ENCODE data around the gene HAGHL.

Gene HAGHL

DNA sequence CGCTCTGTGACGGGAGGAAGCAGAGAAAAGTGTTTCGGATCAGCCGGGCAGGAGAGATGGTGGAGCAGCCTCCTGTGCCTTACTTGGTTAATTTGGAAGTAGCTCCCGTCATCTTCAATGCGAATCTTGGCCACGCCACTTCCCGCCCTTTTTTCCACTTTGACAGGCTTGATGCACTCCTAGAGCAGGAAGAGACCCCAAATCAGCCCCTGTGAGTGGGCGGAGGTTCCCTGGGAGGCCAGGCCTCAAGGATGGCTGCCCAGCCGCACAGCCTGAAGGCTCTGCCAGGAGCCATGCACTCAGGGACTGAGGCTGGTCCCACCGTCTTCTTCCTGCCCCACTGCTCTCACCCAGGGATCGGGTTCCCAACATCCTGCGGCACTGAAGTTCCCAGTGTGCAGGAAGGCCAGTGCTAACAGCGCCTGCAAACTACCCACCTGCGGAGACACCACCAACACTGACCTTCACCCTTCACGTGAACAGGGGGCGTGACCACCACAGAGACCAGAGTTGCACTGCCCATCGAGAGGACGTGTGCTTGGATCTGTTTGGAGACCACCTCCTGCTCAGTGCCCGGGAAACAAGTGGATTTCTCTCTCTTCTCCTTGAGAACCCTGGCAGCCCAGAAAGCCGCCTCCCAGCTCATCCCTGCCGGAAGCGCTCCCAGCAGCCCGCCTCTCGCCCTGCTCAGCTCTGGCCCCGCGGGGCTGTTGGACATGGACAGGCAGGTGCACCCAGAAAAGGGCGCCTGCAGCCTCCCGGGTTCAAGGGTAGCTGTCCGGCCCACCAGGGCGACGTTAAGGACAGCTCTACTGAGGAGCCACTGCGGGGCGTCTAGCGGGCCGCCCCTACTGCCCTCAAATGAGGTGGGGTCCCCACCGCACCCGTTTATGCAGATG lies 12.9 kb downstream of the HAGHL start:
- CTCF ChIA-PET: interaction anchor here (0.8 to 3.2 kb wide), 5 partner anchors 20 to 46 kb away, joined by 3 to 16 read pairs (median 5); no protein-coding TSS in a partner anchor
- TF ChIP-seq ZNF629 (tag by site-specific recombination; IDR thresholded peaks at IDR 0.05) (no peak), TRIM28 (IDR thresholded peaks at IDR 0.05; ENCODE audit: borderline replicate concordance, low read length) (no peak), ZNF16 (tag by site-specific recombination; IDR thresholded peaks at IDR 0.05; ENCODE audit: low read depth) (no peak), ZFP69B (tag by site-specific recombination; IDR thresholded peaks at IDR 0.05) (no peak), ZNF433 (tag by site-specific recombination; IDR thresholded peaks at IDR 0.05; ENCODE audit: low read depth) (no peak), ZNF792 (tag by site-specific recombination; IDR thresholded peaks at IDR 0.05) (no peak), ZBTB21 (tag by site-specific recombination; IDR thresholded peaks at IDR 0.05) (no peak), ZNF155 (tag by site-specific recombination; IDR thresholded peaks at IDR 0.05) (no peak), ZNF211 (tag by site-specific recombination; IDR thresholded peaks at IDR 0.05; ENCODE audit: low read depth) (no peak), GLI4 (tag by site-specific recombination; IDR thresholded peaks at IDR 0.05) (no peak), ZNF416 (tag by site-specific recombination; IDR thresholded peaks at IDR 0.05) (no peak), KLF9 (tag by site-specific recombination; IDR thresholded peaks at IDR 0.05; ENCODE audit: low read depth) (peak; percentile 31; the same call in 1 of the 2 replicates), ZNF596 (tag by site-specific recombination; IDR thresholded peaks at IDR 0.05) (no peak), ZBTB7A (tag by site-specific recombination; IDR thresholded peaks at IDR 0.05; ENCODE audit: low read depth) (0 out of 2 replicates have a peak, but pooled peaks have one; percentile 18), ZBTB48 (tag by site-specific recombination; IDR thresholded peaks at IDR 0.05) (peak; percentile 19; the same call in 1 of the 2 replicates), ZNF624 (tag by site-specific recombination; IDR thresholded peaks at IDR 0.05) (no peak), ZNF404 (tag by site-specific recombination; IDR thresholded peaks at IDR 0.05) (no peak), ZNF391 (tag by site-specific recombination; IDR thresholded peaks at IDR 0.05; ENCODE audit: borderline replicate concordance, low read depth) (no peak)
- TF ChIP-seq, protein P1, sequence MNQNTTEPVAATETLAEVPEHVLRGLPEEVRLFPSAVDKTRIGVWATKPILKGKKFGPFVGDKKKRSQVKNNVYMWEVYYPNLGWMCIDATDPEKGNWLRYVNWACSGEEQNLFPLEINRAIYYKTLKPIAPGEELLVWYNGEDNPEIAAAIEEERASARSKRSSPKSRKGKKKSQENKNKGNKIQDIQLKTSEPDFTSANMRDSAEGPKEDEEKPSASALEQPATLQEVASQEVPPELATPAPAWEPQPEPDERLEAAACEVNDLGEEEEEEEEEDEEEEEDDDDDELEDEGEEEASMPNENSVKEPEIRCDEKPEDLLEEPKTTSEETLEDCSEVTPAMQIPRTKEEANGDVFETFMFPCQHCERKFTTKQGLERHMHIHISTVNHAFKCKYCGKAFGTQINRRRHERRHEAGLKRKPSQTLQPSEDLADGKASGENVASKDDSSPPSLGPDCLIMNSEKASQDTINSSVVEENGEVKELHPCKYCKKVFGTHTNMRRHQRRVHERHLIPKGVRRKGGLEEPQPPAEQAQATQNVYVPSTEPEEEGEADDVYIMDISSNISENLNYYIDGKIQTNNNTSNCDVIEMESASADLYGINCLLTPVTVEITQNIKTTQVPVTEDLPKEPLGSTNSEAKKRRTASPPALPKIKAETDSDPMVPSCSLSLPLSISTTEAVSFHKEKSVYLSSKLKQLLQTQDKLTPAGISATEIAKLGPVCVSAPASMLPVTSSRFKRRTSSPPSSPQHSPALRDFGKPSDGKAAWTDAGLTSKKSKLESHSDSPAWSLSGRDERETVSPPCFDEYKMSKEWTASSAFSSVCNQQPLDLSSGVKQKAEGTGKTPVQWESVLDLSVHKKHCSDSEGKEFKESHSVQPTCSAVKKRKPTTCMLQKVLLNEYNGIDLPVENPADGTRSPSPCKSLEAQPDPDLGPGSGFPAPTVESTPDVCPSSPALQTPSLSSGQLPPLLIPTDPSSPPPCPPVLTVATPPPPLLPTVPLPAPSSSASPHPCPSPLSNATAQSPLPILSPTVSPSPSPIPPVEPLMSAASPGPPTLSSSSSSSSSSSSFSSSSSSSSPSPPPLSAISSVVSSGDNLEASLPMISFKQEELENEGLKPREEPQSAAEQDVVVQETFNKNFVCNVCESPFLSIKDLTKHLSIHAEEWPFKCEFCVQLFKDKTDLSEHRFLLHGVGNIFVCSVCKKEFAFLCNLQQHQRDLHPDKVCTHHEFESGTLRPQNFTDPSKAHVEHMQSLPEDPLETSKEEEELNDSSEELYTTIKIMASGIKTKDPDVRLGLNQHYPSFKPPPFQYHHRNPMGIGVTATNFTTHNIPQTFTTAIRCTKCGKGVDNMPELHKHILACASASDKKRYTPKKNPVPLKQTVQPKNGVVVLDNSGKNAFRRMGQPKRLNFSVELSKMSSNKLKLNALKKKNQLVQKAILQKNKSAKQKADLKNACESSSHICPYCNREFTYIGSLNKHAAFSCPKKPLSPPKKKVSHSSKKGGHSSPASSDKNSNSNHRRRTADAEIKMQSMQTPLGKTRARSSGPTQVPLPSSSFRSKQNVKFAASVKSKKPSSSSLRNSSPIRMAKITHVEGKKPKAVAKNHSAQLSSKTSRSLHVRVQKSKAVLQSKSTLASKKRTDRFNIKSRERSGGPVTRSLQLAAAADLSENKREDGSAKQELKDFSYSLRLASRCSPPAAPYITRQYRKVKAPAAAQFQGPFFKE (tag by site-specific recombination; IDR thresholded peaks at IDR 0.05; ENCODE audit: borderline replicate concordance): 0 out of 2 replicates have a peak, but pooled peaks have one; percentile 45
- TF ChIP-seq, protein P2, sequence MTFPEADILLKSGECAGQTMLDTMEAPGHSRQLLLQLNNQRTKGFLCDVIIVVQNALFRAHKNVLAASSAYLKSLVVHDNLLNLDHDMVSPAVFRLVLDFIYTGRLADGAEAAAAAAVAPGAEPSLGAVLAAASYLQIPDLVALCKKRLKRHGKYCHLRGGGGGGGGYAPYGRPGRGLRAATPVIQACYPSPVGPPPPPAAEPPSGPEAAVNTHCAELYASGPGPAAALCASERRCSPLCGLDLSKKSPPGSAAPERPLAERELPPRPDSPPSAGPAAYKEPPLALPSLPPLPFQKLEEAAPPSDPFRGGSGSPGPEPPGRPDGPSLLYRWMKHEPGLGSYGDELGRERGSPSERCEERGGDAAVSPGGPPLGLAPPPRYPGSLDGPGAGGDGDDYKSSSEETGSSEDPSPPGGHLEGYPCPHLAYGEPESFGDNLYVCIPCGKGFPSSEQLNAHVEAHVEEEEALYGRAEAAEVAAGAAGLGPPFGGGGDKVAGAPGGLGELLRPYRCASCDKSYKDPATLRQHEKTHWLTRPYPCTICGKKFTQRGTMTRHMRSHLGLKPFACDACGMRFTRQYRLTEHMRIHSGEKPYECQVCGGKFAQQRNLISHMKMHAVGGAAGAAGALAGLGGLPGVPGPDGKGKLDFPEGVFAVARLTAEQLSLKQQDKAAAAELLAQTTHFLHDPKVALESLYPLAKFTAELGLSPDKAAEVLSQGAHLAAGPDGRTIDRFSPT (tag by site-specific recombination; IDR thresholded peaks at IDR 0.05): no peak
- TF ChIP-seq, protein P3, sequence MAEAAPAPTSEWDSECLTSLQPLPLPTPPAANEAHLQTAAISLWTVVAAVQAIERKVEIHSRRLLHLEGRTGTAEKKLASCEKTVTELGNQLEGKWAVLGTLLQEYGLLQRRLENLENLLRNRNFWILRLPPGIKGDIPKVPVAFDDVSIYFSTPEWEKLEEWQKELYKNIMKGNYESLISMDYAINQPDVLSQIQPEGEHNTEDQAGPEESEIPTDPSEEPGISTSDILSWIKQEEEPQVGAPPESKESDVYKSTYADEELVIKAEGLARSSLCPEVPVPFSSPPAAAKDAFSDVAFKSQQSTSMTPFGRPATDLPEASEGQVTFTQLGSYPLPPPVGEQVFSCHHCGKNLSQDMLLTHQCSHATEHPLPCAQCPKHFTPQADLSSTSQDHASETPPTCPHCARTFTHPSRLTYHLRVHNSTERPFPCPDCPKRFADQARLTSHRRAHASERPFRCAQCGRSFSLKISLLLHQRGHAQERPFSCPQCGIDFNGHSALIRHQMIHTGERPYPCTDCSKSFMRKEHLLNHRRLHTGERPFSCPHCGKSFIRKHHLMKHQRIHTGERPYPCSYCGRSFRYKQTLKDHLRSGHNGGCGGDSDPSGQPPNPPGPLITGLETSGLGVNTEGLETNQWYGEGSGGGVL (tag by site-specific recombination; IDR thresholded peaks at IDR 0.05): no peak
- TF ChIP-seq, protein P4, sequence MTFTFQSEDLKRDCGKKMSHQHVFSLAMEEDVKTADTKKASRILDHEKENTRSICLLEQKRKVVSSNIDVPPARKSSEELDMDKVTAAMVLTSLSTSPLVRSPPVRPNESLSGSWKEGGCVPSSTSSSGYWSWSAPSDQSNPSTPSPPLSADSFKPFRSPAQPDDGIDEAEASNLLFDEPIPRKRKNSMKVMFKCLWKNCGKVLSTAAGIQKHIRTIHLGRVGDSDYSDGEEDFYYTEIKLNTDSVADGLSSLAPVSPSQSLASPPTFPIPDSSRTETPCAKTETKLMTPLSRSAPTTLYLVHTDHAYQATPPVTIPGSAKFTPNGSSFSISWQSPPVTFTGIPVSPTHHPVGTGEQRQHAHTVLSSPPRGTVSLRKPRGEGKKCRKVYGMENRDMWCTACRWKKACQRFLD (tag by site-specific recombination; IDR thresholded peaks at IDR 0.05): no peak
- TF ChIP-seq, protein P5, sequence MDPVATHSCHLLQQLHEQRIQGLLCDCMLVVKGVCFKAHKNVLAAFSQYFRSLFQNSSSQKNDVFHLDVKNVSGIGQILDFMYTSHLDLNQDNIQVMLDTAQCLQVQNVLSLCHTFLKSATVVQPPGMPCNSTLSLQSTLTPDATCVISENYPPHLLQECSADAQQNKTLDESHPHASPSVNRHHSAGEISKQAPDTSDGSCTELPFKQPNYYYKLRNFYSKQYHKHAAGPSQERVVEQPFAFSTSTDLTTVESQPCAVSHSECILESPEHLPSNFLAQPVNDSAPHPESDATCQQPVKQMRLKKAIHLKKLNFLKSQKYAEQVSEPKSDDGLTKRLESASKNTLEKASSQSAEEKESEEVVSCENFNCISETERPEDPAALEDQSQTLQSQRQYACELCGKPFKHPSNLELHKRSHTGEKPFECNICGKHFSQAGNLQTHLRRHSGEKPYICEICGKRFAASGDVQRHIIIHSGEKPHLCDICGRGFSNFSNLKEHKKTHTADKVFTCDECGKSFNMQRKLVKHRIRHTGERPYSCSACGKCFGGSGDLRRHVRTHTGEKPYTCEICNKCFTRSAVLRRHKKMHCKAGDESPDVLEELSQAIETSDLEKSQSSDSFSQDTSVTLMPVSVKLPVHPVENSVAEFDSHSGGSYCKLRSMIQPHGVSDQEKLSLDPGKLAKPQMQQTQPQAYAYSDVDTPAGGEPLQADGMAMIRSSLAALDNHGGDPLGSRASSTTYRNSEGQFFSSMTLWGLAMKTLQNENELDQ (tag by site-specific recombination; IDR thresholded peaks at IDR 0.05; ENCODE audit: low read depth): no peak

More for the DNA sequence above, 12.9 kb downstream of the HAGHL start:
- peaks cover 3 to 36% of the 10 kb centered on the region in 2 experiments; a peak in 2 of 3 replicates for H3K36me3 ChIP-seq (ENCODE audit: control insufficient read depth in 2 of 2, insufficient read depth in 1 of 2, low read length in 2 of 2)
- no peaks in the 10 kb centered on the region for H3K9me3 ChIP-seq (ENCODE audit: control insufficient read depth, insufficient read depth, low read depth, low read length)
- 0 out of 2 replicates have a peak, but pooled peaks cover 2% of the 10 kb centered on the region for H3K4me1 ChIP-seq (ENCODE audit: control insufficient read depth, insufficient read depth, low read length)
- peak overlapping the region; percentile 80 for H3K4me3 ChIP-seq (ENCODE audit: low read depth, low read length)
- POLR2A ChIA-PET: interaction anchor here (0.7 to 1.7 kb wide), 6 partner anchors 8 to 49 kb away, joined by 3 to 11 read pairs (median 4); partner anchors contain the start of genes ANTKMT, CHTF18 and RPUSD1
- H3K27ac ChIP-seq (ENCODE audit: extremely low read depth, low read depth, low read length): peak overlapping the region; percentile 67; the same call in 1 of the 2 replicates

Data from HEK293 (cell line).